Neural cell (in vitro differentiated cells): ENCODE measurements around the gene APOC1. TPM values are rescaled to one million over a fixed set of nuclear protein-coding genes. Genes with fewer than 3 reads are reported as not detected.

Experiments
- H2AFZ ChIP-seq: fragments of 200-600, 300-800 bp; sonication (generic), shearing (Covaris generic); 2 replicates; pipeline ENCODE4 v1.6.0; 2014; ENCODE audit warnings: low read depth, mild to moderate bottlenecking, antibody characterized with exemption, low read length, moderate library complexity
- H3F3A ChIP-seq: fragments of 200-600 bp; shearing (Covaris generic); 2 replicates; pipeline ENCODE4 v1.6.1; 2016; ENCODE audit warnings: mild to moderate bottlenecking, moderate library complexity, mixed read lengths, antibody characterized with exemption, low read length; ENCODE audit not compliant: insufficient read depth, poor library complexity, severe bottlenecking
- H3K27ac ChIP-seq: fragments of 200-600, 300-800 bp; sonication (generic), shearing (Covaris generic); 2 replicates; pipeline ENCODE4 v1.5.1; 2014; ENCODE audit warnings: mild to moderate bottlenecking, low read length, moderate library complexity
- H3K27me3 ChIP-seq: fragments of 300-800, 200-600 bp; sonication (generic), shearing (Covaris generic); 2 replicates; pipeline ENCODE4 v1.6.0; 2014; ENCODE audit warnings: mild to moderate bottlenecking, low read depth, low read length, moderate library complexity; ENCODE audit not compliant: insufficient read depth
- H3K36me3 ChIP-seq: fragments of 300-800, 200-600 bp; sonication (generic), shearing (Covaris generic); 2 replicates; pipeline ENCODE4 v1.5.1; 2014; ENCODE audit warnings: mild to moderate bottlenecking, antibody characterized with exemption, low read length, moderate library complexity; ENCODE audit not compliant: insufficient read depth
- H3K4me2 ChIP-seq: fragments of 300-800, 200-600 bp; sonication (generic), shearing (Covaris generic); 2 replicates; pipeline ENCODE4 v1.6.0; 2014; ENCODE audit warnings: mild to moderate bottlenecking, low read length
- H3K4me3 ChIP-seq: fragments of 300-800, 200-600 bp; sonication (generic), shearing (Covaris generic); 2 replicates; pipeline ENCODE4 v1.5.1; 2014; ENCODE audit warnings: mild to moderate bottlenecking, low read length, moderate library complexity
- H3K79me2 ChIP-seq: fragments of 200-600 bp; shearing (Covaris generic); replicated peaks from 2 replicates; pipeline ENCODE4 v1.6.0; 2014; ENCODE audit warnings: mild to moderate bottlenecking, low read length, moderate library complexity; ENCODE audit not compliant: insufficient read depth
- H3K9ac ChIP-seq: fragments of 300-800, 200-600 bp; sonication (generic), shearing (Covaris generic); 2 replicates; pipeline ENCODE4 v1.6.1; 2016; ENCODE audit warnings: mild to moderate bottlenecking, low read length, mixed read lengths
- H3K9me2 ChIP-seq: fragments of 200-600 bp; shearing (Covaris generic); 2 replicates; pipeline ENCODE4 v1.6.1; 2016; ENCODE audit warnings: mild to moderate bottlenecking, low read length, mixed read lengths; ENCODE audit not compliant: insufficient read depth
- H3K9me3 ChIP-seq: fragments of 200-600, 300-800 bp; sonication (generic), shearing (Covaris generic); 2 replicates; pipeline ENCODE4 v1.6.1; 2016; ENCODE audit warnings: mild to moderate bottlenecking, mixed run types, low read length, moderate library complexity, mixed read lengths
- H4K20me1 ChIP-seq: fragments of 200-600 bp; shearing (Covaris generic); 2 replicates; pipeline ENCODE4 v1.6.1; 2016; ENCODE audit warnings: mild to moderate bottlenecking, mixed run types; ENCODE audit not compliant: insufficient read depth
- EP300 ChIP-seq: fragments of 450-650 bp; conservative IDR thresholded peaks from 2 replicates; pipeline ENCODE4 v1.6.1; 2014; ENCODE audit warnings: antibody characterized with exemption, mild to moderate bottlenecking, moderate library complexity; ENCODE audit not compliant: poor library complexity, severe bottlenecking
- EZH2 ChIP-seq: fragments of 200-600, 300-800 bp; shearing (Covaris generic), sonication (generic); IDR thresholded peaks from 2 replicates; pipeline ENCODE4 v1.6.1; 2014; ENCODE audit warnings: antibody characterized with exemption, low read length, borderline replicate concordance, mild to moderate bottlenecking; ENCODE audit not compliant: insufficient read depth, poor library complexity, severe bottlenecking
- MXI1 ChIP-seq: fragments of 450-650 bp; conservative IDR thresholded peaks from 2 replicates; pipeline ENCODE4 v1.6.1; 2014; ENCODE audit warnings: antibody characterized with exemption, mild to moderate bottlenecking; ENCODE audit not compliant: poor library complexity, severe bottlenecking
- POLR2AphosphoS5 ChIP-seq: IDR thresholded peaks from 2 replicates; pipeline ENCODE4 v1.6.1; 2012
- RAD21 ChIP-seq: fragments of 450-650 bp; conservative IDR thresholded peaks from 2 replicates; pipeline ENCODE4 v1.6.1; 2014; ENCODE audit warnings: antibody characterized with exemption, mild to moderate bottlenecking, moderate library complexity
- SMC3 ChIP-seq: fragments of 450-650 bp; conservative IDR thresholded peaks from 2 replicates; pipeline ENCODE4 v1.6.1; 2014; ENCODE audit warnings: antibody characterized with exemption, mild to moderate bottlenecking, moderate library complexity; ENCODE audit not compliant: poor library complexity
- TAF1 ChIP-seq: IDR thresholded peaks from 2 replicates; pipeline ENCODE4 v1.6.1; 2012; ENCODE audit warnings: low read depth
- polyA plus RNA-seq: library from polyadenylated mRNA; depleted of rRNA; stranded (reverse); fragments of >200 nt; gene quantifications from 2 replicates; pipeline ENCODE4 v1.2.3, GENCODE V29; 2014
- TF ChIP-seq, protein P1 (sequence below): IDR thresholded peaks from 2 replicates; pipeline ENCODE4 v1.6.1; 2012; ENCODE audit warnings: borderline replicate concordance
- TF ChIP-seq, protein P2 (sequence below): fragments of 450-650 bp; IDR thresholded peaks from 2 replicates; pipeline ENCODE4 v1.5.1; 2014; ENCODE audit warnings: antibody characterized with exemption, mild to moderate bottlenecking, moderate library complexity; ENCODE audit not compliant: poor library complexity, severe bottlenecking

APOC1 gene
- polyA plus RNA-seq, 1 donor from 2014 or later: not detected

DNA sequence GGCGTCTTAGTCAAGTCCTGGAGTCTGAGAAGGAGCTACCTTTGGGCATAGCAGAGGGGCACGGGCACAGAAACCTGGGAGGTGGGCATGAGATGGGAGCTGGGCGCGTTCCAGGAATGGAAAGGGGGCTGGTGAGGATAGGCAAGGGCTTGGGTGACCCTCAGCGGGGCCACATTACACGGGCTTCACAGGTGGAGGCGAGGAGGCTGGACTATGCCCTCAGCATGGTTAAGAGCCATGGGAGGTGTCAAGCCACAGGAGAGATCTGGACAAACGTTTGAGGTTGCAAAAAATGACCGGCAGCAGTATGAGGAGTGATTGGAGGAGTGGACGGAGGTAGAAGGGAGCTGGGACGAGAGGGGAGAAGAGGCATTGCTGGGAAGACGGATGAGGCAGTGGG, 46.8 kb upstream of the APOC1 start:
- H2AFZ ChIP-seq: no peak overlapping the region
- no peaks in the 10 kb centered on the region for H4K20me1 ChIP-seq
- no peaks in the 10 kb centered on the region for H3K79me2 ChIP-seq
- H3K27ac ChIP-seq: no peak overlapping the region
- no peaks in the 10 kb centered on the region for H3K9me2 ChIP-seq
- no peak overlapping the region for H3K9ac ChIP-seq
- no peak overlapping the region for H3K4me2 ChIP-seq
- H3K9me3 ChIP-seq: no peaks in the 10 kb centered on the region
- no peaks in the 10 kb centered on the region for H3K36me3 ChIP-seq
- TF ChIP-seq EP300 (no peak), MXI1 (no peak), SMC3 (no peak), EZH2 (no peak), TAF1 (no peak), POLR2AphosphoS5 (no peak), RAD21 (no peak)
- TF ChIP-seq, protein P1, sequence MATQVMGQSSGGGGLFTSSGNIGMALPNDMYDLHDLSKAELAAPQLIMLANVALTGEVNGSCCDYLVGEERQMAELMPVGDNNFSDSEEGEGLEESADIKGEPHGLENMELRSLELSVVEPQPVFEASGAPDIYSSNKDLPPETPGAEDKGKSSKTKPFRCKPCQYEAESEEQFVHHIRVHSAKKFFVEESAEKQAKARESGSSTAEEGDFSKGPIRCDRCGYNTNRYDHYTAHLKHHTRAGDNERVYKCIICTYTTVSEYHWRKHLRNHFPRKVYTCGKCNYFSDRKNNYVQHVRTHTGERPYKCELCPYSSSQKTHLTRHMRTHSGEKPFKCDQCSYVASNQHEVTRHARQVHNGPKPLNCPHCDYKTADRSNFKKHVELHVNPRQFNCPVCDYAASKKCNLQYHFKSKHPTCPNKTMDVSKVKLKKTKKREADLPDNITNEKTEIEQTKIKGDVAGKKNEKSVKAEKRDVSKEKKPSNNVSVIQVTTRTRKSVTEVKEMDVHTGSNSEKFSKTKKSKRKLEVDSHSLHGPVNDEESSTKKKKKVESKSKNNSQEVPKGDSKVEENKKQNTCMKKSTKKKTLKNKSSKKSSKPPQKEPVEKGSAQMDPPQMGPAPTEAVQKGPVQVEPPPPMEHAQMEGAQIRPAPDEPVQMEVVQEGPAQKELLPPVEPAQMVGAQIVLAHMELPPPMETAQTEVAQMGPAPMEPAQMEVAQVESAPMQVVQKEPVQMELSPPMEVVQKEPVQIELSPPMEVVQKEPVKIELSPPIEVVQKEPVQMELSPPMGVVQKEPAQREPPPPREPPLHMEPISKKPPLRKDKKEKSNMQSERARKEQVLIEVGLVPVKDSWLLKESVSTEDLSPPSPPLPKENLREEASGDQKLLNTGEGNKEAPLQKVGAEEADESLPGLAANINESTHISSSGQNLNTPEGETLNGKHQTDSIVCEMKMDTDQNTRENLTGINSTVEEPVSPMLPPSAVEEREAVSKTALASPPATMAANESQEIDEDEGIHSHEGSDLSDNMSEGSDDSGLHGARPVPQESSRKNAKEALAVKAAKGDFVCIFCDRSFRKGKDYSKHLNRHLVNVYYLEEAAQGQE: no peak
- TF ChIP-seq, protein P2, sequence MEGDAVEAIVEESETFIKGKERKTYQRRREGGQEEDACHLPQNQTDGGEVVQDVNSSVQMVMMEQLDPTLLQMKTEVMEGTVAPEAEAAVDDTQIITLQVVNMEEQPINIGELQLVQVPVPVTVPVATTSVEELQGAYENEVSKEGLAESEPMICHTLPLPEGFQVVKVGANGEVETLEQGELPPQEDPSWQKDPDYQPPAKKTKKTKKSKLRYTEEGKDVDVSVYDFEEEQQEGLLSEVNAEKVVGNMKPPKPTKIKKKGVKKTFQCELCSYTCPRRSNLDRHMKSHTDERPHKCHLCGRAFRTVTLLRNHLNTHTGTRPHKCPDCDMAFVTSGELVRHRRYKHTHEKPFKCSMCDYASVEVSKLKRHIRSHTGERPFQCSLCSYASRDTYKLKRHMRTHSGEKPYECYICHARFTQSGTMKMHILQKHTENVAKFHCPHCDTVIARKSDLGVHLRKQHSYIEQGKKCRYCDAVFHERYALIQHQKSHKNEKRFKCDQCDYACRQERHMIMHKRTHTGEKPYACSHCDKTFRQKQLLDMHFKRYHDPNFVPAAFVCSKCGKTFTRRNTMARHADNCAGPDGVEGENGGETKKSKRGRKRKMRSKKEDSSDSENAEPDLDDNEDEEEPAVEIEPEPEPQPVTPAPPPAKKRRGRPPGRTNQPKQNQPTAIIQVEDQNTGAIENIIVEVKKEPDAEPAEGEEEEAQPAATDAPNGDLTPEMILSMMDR: no peak
- H3F3A ChIP-seq: no peaks in the 10 kb centered on the region
- H3K27me3 ChIP-seq: no peaks in the 10 kb centered on the region
- H3K4me3 ChIP-seq: no peak overlapping the region

DNA sequence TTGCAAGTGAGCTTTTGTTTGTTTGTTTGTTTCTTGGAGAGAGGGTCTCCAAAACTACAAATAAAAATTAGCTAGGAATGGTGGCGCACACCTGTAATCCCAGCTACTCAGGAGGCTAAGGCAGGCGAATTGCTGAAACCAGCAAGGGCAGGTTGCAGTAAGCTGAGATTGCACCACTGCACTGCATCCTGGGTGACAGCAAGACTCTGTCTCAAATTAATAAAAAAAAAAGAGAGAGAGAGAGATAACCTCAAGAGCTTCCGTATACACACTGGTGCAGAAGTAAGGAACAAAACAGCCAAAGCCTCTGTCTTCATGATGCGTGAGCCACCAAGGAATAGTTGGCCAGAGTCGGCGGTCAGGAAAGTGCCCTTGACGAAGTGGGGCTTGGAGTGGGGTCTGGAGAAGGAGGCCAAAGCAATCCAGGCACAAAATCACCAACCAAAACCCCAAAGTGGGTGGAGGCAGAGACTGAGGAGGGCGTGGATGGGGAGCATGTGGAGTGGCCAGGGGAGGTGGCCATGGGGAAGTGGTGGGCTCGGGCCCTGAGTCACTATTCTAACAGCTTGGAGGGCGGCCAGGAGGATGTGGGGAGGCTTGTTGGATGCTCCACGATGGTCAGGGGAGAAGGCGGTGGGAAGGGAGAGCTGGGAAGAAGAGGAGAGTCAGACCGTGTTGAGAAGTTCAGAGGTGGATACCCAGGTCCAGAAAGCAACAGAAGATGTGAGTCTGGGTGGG, 44.5 kb upstream of the APOC1 start:
- no peak overlapping the region for H3K27ac ChIP-seq
- no peak overlapping the region for H3K4me3 ChIP-seq
- H3K27me3 ChIP-seq: no peaks in the 10 kb centered on the region
- H3F3A ChIP-seq: no peaks in the 10 kb centered on the region
- H2AFZ ChIP-seq: no peak overlapping the region
- no peaks in the 10 kb centered on the region for H3K36me3 ChIP-seq
- TF ChIP-seq POLR2AphosphoS5 (no peak), SMC3 (no peak), EP300 (no peak), TAF1 (no peak), EZH2 (no peak), RAD21 (no peak), MXI1 (no peak)
- TF ChIP-seq, protein P2: no peak
- TF ChIP-seq, protein P1: no peak
- H4K20me1 ChIP-seq: no peaks in the 10 kb centered on the region
- H3K9ac ChIP-seq: no peak overlapping the region
- no peaks in the 10 kb centered on the region for H3K9me2 ChIP-seq
- H3K79me2 ChIP-seq: no peaks in the 10 kb centered on the region
- H3K4me2 ChIP-seq: no peak overlapping the region
- H3K9me3 ChIP-seq: no peaks in the 10 kb centered on the region
